ENCODE measurements around the gene PRKAB2.
"Not testable (repeated sequence)": the region's sequence is repeated elsewhere in the genome, so short reads cannot be mapped to it uniquely, and the experiment has no call there.

The PRKAB2 gene

GRCh38 chr1:147109762-147110161 lies 62.5 kb downstream of the PRKAB2 start:
- no peak for DNase-seq (ENCODE audit: low spot score)

- DNase-seq (ENCODE audit: low spot score), result no peak
Observed at GRCh38 chr1:147109041-147109440, 63.2 kb downstream of the PRKAB2 start.

- not testable (repeated sequence) for DNase-seq (ENCODE audit: low spot score)
Observed at GRCh38 chr1:147106407-147106881, 65.8 kb downstream of the PRKAB2 start.

GRCh38 chr1:147105909-147106308 lies 66.4 kb downstream of the PRKAB2 start:
- DNase-seq (ENCODE audit: low spot score), result no peak

Measured in iPS-NIHi11 (cell line).